Measurements from ENCODE around the gene MINDY4.
A peak's percentile ranks its signal among the peaks of the same experiment; 100 is the strongest.

MINDY4 gene

DNA sequence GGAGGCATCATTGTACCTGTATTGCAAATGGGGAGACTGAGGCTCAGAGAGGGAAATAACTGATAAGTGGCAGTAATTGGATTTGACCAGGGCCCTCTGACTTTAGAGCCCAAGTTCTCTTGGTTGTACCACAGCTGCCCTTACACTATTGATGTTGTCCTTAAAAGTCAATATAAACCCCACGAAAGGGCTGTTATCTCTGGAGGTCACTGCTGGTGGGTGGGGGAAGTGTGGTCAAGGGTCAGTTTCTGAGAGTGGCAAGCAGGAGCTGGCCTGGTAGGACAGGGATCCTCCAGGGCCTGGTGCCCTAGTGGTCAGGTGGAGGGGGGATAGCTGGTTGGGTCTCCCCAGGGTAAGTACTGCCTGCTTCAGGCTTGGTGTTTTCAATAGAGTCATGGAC lies 96.3 kb downstream of the MINDY4 start:
- no peak overlapping the region for H2BK120ac ChIP-seq (ENCODE audit: low read depth, low read length)
- no peak overlapping the region for H3K4me2 ChIP-seq (ENCODE audit: insufficient read depth, low read length, poor library complexity, severe bottlenecking)
- no peaks in the 10 kb centered on the region for H3K27me3 ChIP-seq (ENCODE audit: control insufficient read depth in 3 of 3, insufficient read depth in 3 of 3, low read depth in 1 of 3, low read length in 3 of 3)
- peaks cover 0 to 6% of the 10 kb centered on the region in 2 donors for H3K4me1 ChIP-seq (ENCODE audit: control insufficient read depth in 2 of 2, insufficient read depth in 1 of 2, low read depth in 1 of 2, low read length in 2 of 2)
- no peak overlapping the region for H3K4ac ChIP-seq (ENCODE audit: low read length)
- no peaks in the 10 kb centered on the region for H3K79me1 ChIP-seq (ENCODE audit: low read depth, low read length)
- WGBS, 2 donors (ENCODE audit: extremely low coverage in 2 of 2, insufficient read length in 2 of 2, insufficient replicate concordance in 1 of 2) = no CpG with 5 or more reads among the region's 1 CpG
- no peaks in the 10 kb centered on the region for H3K9me3 ChIP-seq (replicated peaks in 1 of 2; ENCODE audit: control insufficient read depth in 2 of 2, insufficient read depth in 1 of 2, low read depth in 1 of 2, low read length in 2 of 2)
- H2AFZ ChIP-seq (ENCODE audit: low read length) = no peak overlapping the region
- H4K8ac ChIP-seq (ENCODE audit: low read depth, low read length) = no peak overlapping the region
- no peak overlapping the region for H2BK12ac ChIP-seq (ENCODE audit: low read length)
- H2AK5ac ChIP-seq (ENCODE audit: low read depth, low read length) = no peak overlapping the region
- H4K91ac ChIP-seq (ENCODE audit: low read depth, low read length, poor library complexity) = no peak overlapping the region
- H3K23ac ChIP-seq (ENCODE audit: low read depth, low read length, poor library complexity) = no peak overlapping the region
- DNase-seq (ENCODE audit: low spot score) = no peak
- no peak overlapping the region for H3K27ac ChIP-seq (replicated peaks; ENCODE audit: low read length)
- H3K14ac ChIP-seq (ENCODE audit: low read length) = no peak overlapping the region
- no peak overlapping the region for H2BK15ac ChIP-seq (ENCODE audit: low read length)
- peak overlapping the region; percentile 18 for H3K9ac ChIP-seq (ENCODE audit: low read depth, low read length, poor library complexity)
- no peak overlapping the region for H3K4me3 ChIP-seq (ENCODE audit: low read length in 2 of 2)
- H3K36me3 ChIP-seq (replicated peaks in 1 of 2; ENCODE audit: control insufficient read depth in 2 of 2, insufficient read depth in 2 of 2, low read length in 2 of 2) = no peaks in the 10 kb centered on the region
- no peak overlapping the region for H2BK5ac ChIP-seq (ENCODE audit: low read length)
- no peak overlapping the region for H3K18ac ChIP-seq (ENCODE audit: low read length)

DNA sequence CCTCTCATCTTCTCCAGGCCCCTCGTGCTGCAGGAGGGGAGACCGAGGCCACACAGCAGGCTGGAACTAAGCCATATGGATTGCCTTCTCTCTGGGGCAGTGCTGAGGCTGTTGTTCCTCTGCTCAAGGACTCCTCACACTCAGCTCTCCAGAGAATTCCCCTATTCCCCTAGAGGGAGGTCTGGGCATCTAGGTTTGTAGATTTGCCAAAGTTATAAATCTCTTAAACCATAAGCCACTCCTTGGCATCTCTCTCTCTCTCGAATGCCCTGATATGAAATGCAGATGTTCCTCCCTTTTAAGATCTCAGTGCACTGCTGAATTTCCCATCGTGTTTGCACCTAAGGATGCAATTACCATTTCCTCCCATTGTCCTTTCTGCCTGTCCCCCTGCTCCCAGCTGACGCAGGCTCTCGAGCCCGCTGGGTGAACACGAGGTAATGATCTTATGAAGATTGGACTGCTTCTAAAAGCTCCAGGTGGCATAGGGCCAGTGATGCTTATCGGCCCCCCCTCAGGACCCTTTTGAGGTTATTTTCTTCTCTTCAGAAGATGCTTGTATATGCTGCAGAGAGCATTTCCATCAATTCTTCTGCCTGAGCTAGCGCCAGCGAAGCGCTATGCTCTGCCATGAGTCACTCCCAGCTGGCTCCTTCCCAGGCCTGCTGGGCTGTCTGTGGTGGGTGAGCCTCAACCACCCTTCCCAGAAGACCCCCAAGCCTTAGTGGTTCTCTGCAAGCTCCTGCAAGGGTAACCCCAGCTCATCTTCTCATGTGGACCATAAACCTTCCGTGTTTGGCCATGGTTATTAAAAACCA lies 98.8 kb downstream of the MINDY4 start:
- DNase-seq (ENCODE audit: low spot score) = no peak
- Histone ChIP-seq H3K14ac (ENCODE audit: low read length) (no peak overlapping the region), H2BK5ac (ENCODE audit: low read length) (peak overlapping the region; percentile 39), H3K9ac (ENCODE audit: low read depth, low read length, poor library complexity) (no peak overlapping the region), H3K4me2 (ENCODE audit: insufficient read depth, low read length, poor library complexity, severe bottlenecking) (no peak overlapping the region), H2BK15ac (ENCODE audit: low read length) (no peak overlapping the region), H2BK12ac (ENCODE audit: low read length) (no peak overlapping the region), H4K8ac (ENCODE audit: low read depth, low read length) (no peak overlapping the region), H3K4me1 (ENCODE audit: control insufficient read depth in 2 of 2, insufficient read depth in 1 of 2, low read depth in 1 of 2, low read length in 2 of 2) (peaks cover 0 to 1% of the 10 kb centered on the region in 2 donors), H3K18ac (ENCODE audit: low read length) (peak overlapping the region; percentile 6), H2AK5ac (ENCODE audit: low read depth, low read length) (no peak overlapping the region), H3K4ac (ENCODE audit: low read length) (no peak overlapping the region), H3K27me3 (ENCODE audit: control insufficient read depth in 3 of 3, insufficient read depth in 3 of 3, low read depth in 1 of 3, low read length in 3 of 3) (no peaks in the 10 kb centered on the region), H4K91ac (ENCODE audit: low read depth, low read length, poor library complexity) (no peak overlapping the region), H3K4me3 (ENCODE audit: low read length in 2 of 2) (no peak overlapping the region), H2BK120ac (ENCODE audit: low read depth, low read length) (no peak overlapping the region), H2AFZ (ENCODE audit: low read length) (no peak overlapping the region), H3K23ac (ENCODE audit: low read depth, low read length, poor library complexity) (no peak overlapping the region), H3K79me1 (ENCODE audit: low read depth, low read length) (no peaks in the 10 kb centered on the region), H3K36me3 (replicated peaks in 1 of 2; ENCODE audit: control insufficient read depth in 2 of 2, insufficient read depth in 2 of 2, low read length in 2 of 2) (peaks cover 0 to 5% of the 10 kb centered on the region in 2 donors), H3K27ac (replicated peaks; ENCODE audit: low read length) (no peak overlapping the region), H3K9me3 (replicated peaks in 1 of 2; ENCODE audit: control insufficient read depth in 2 of 2, insufficient read depth in 1 of 2, low read depth in 1 of 2, low read length in 2 of 2) (peaks cover 0 to 4% of the 10 kb centered on the region in 2 donors)
- no CpG with 5 or more reads among the region's 13 CpGs for WGBS, 2 donors (ENCODE audit: extremely low coverage in 2 of 2, insufficient read length in 2 of 2, insufficient replicate concordance in 1 of 2)

- no CpG with 5 or more reads among the region's 10 CpGs for WGBS, 2 donors (ENCODE audit: extremely low coverage in 2 of 2, insufficient read length in 2 of 2, insufficient replicate concordance in 1 of 2)
- Histone ChIP-seq H3K79me1 (ENCODE audit: low read depth, low read length) (no peaks in the 10 kb centered on the region), H3K4me3 (ENCODE audit: low read length in 2 of 2) (no peak overlapping the region), H3K36me3 (replicated peaks in 1 of 2; ENCODE audit: control insufficient read depth in 2 of 2, insufficient read depth in 2 of 2, low read length in 2 of 2) (peaks cover 0 to 6% of the 10 kb centered on the region in 2 donors), H3K27ac (replicated peaks; ENCODE audit: low read length) (no peak overlapping the region), H2AFZ (ENCODE audit: low read length) (no peak overlapping the region), H3K18ac (ENCODE audit: low read length) (peak overlapping the region; percentile 66), H2BK120ac (ENCODE audit: low read depth, low read length) (no peak overlapping the region), H2BK5ac (ENCODE audit: low read length) (no peak overlapping the region), H3K4me2 (ENCODE audit: insufficient read depth, low read length, poor library complexity, severe bottlenecking) (no peak overlapping the region), H3K27me3 (ENCODE audit: control insufficient read depth in 3 of 3, insufficient read depth in 3 of 3, low read depth in 1 of 3, low read length in 3 of 3) (no peaks in the 10 kb centered on the region), H2BK12ac (ENCODE audit: low read length) (no peak overlapping the region), H3K9me3 (replicated peaks in 1 of 2; ENCODE audit: control insufficient read depth in 2 of 2, insufficient read depth in 1 of 2, low read depth in 1 of 2, low read length in 2 of 2) (peaks cover 0 to 5% of the 10 kb centered on the region in 2 donors), H3K14ac (ENCODE audit: low read length) (no peak overlapping the region), H3K9ac (ENCODE audit: low read depth, low read length, poor library complexity) (no peak overlapping the region), H4K8ac (ENCODE audit: low read depth, low read length) (no peak overlapping the region), H3K4me1 (ENCODE audit: control insufficient read depth in 2 of 2, insufficient read depth in 1 of 2, low read depth in 1 of 2, low read length in 2 of 2) (peaks cover 0 to 1% of the 10 kb centered on the region in 2 donors), H3K4ac (ENCODE audit: low read length) (no peak overlapping the region), H2AK5ac (ENCODE audit: low read depth, low read length) (no peak overlapping the region), H4K91ac (ENCODE audit: low read depth, low read length, poor library complexity) (no peak overlapping the region), H3K23ac (ENCODE audit: low read depth, low read length, poor library complexity) (no peak overlapping the region), H2BK15ac (ENCODE audit: low read length) (no peak overlapping the region)
- DNase-seq (ENCODE audit: low spot score) = no peak
These were observed 99.8 kb downstream of the MINDY4 start for GRCh38 chr7:30870821-30871518.

DNA sequence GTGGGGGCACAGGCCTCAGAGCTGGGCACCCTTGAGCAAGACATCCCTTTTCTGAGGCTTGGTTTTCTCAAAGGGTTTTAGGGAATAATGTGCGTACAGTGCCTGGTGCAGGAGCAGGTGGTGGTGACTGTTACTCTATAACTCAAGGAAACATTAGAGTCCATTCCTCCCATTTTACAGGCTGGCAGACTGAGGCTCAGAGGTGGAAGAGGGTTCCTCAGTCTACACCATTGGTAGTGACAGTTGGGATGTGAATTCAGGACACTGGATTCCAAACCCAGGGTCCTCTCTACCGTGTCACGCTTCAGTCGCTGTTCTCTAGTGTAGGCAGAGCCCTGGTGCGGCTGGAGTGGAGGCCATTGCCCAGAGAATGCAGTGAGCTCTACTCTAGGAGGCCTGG lies 100.4 kb downstream of the MINDY4 start:
- DNase-seq (ENCODE audit: low spot score) = no peak

More for the DNA sequence above, 100.4 kb downstream of the MINDY4 start:
- H2AFZ ChIP-seq (ENCODE audit: low read length) = no peak overlapping the region
- peaks cover 0 to 6% of the 10 kb centered on the region in 2 donors for H3K36me3 ChIP-seq (replicated peaks in 1 of 2; ENCODE audit: control insufficient read depth in 2 of 2, insufficient read depth in 2 of 2, low read length in 2 of 2)
- no peak overlapping the region for H2BK12ac ChIP-seq (ENCODE audit: low read length)
- no CpG with 5 or more reads among the region's 5 CpGs for WGBS, 2 donors (ENCODE audit: extremely low coverage in 2 of 2, insufficient read length in 2 of 2, insufficient replicate concordance in 1 of 2)
- H3K27ac ChIP-seq (replicated peaks; ENCODE audit: low read length) = no peak overlapping the region
- H3K9me3 ChIP-seq (replicated peaks in 1 of 2; ENCODE audit: control insufficient read depth in 2 of 2, insufficient read depth in 1 of 2, low read depth in 1 of 2, low read length in 2 of 2) = peaks cover 0 to 5% of the 10 kb centered on the region in 2 donors
- H3K23ac ChIP-seq (ENCODE audit: low read depth, low read length, poor library complexity) = no peak overlapping the region
- no peak overlapping the region for H2BK5ac ChIP-seq (ENCODE audit: low read length)
- no peak overlapping the region for H2BK120ac ChIP-seq (ENCODE audit: low read depth, low read length)
- no peak overlapping the region for H3K9ac ChIP-seq (ENCODE audit: low read depth, low read length, poor library complexity)
- H3K4me3 ChIP-seq (ENCODE audit: low read length in 2 of 2) = no peak overlapping the region
- H2BK15ac ChIP-seq (ENCODE audit: low read length) = no peak overlapping the region
- no peak overlapping the region for H4K8ac ChIP-seq (ENCODE audit: low read depth, low read length)
- no peak overlapping the region for H3K14ac ChIP-seq (ENCODE audit: low read length)
- no peak overlapping the region for H3K4ac ChIP-seq (ENCODE audit: low read length)
- H4K91ac ChIP-seq (ENCODE audit: low read depth, low read length, poor library complexity) = no peak overlapping the region
- H3K27me3 ChIP-seq (ENCODE audit: control insufficient read depth in 3 of 3, insufficient read depth in 3 of 3, low read depth in 1 of 3, low read length in 3 of 3) = no peaks in the 10 kb centered on the region
- H3K18ac ChIP-seq (ENCODE audit: low read length) = no peak overlapping the region
- no peak overlapping the region for H2AK5ac ChIP-seq (ENCODE audit: low read depth, low read length)
- H3K79me1 ChIP-seq (ENCODE audit: low read depth, low read length) = no peaks in the 10 kb centered on the region
- H3K4me2 ChIP-seq (ENCODE audit: insufficient read depth, low read length, poor library complexity, severe bottlenecking) = no peak overlapping the region
- H3K4me1 ChIP-seq (ENCODE audit: control insufficient read depth in 2 of 2, insufficient read depth in 1 of 2, low read depth in 1 of 2, low read length in 2 of 2) = peaks cover 0 to 1% of the 10 kb centered on the region in 2 donors
